ENCODE data around the gene DYNLT1. TPM values are rescaled to one million over a fixed set of nuclear protein-coding genes. Genes with fewer than 3 reads are reported as not detected.

DYNLT1 gene
- total and polyA plus RNA-seq, 10 of the 15 experiments (the other 5 are each of a cell fraction or from before 2014, with no cell fraction given) = 33.6 to 298 (median 89.2) TPM

DNA sequence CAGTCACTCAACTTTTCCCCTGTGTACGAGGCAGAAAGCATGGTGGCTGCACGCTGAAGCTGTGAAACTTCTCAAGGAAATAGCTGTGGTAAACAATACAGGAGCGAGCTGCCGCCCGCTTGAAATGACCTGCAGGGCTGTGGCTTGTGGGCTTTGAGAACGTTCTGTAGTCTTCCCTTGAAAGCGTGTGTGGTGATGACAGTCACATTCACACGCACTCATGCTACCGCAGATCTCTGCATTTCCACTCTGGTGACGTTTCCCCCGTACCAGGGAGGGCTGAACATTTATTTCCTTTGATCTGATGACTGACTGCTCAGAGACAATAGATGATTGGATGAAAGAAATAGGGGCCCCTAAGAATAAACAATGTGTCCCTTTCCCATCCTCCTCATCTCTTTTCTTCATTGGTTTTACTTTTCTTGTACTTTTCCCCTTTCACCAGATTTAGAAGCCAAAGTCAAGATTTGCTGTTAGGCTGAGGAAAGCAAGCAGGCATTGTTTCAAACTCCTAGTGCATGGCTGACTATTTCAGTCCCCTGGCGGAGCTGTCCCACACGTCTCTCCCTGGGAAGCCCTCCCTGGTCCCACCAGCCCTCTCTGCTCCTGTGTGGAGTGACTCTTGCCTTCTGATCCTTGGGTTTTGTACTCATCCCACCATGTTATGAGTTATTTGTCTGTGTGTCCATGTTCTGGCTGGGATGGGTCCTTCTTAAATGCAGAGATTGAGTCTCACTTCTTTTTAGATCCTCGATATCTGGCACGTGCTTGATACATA, 9.2 kb upstream of the DYNLT1 start (continued):
- TF ChIP-seq, protein P1, sequence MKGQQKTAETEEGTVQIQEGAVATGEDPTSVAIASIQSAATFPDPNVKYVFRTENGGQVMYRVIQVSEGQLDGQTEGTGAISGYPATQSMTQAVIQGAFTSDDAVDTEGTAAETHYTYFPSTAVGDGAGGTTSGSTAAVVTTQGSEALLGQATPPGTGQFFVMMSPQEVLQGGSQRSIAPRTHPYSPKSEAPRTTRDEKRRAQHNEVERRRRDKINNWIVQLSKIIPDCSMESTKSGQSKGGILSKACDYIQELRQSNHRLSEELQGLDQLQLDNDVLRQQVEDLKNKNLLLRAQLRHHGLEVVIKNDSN (IDR thresholded peaks at IDR 0.05; ENCODE audit: borderline replicate concordance, extremely low read length, insufficient read depth, low read depth, low read length) = no peak
- TF ChIP-seq BRCA1 (IDR thresholded peaks at IDR 0.05; ENCODE audit: low read depth, low read length) = no peak
- no peak for TF ChIP-seq ZNF622 (IDR thresholded peaks at IDR 0.05)
- TF ChIP-seq, protein P2, sequence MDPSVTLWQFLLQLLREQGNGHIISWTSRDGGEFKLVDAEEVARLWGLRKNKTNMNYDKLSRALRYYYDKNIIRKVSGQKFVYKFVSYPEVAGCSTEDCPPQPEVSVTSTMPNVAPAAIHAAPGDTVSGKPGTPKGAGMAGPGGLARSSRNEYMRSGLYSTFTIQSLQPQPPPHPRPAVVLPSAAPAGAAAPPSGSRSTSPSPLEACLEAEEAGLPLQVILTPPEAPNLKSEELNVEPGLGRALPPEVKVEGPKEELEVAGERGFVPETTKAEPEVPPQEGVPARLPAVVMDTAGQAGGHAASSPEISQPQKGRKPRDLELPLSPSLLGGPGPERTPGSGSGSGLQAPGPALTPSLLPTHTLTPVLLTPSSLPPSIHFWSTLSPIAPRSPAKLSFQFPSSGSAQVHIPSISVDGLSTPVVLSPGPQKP (IDR thresholded peaks at IDR 0.05; ENCODE audit: low read depth, low read length) = no peak
- TF ChIP-seq BHLHE40 (IDR thresholded peaks at IDR 0.05; ENCODE audit: borderline replicate concordance in 1 of 2, low read depth in 2 of 2, low read length in 1 of 2) = peak; percentile 91 to 92
- TF ChIP-seq RB1 (IDR thresholded peaks at IDR 0.05; ENCODE audit: borderline replicate concordance) = no peak
- no peak for TF ChIP-seq FOXK2 (IDR thresholded peaks at IDR 0.05)
- TF ChIP-seq, protein P3, sequence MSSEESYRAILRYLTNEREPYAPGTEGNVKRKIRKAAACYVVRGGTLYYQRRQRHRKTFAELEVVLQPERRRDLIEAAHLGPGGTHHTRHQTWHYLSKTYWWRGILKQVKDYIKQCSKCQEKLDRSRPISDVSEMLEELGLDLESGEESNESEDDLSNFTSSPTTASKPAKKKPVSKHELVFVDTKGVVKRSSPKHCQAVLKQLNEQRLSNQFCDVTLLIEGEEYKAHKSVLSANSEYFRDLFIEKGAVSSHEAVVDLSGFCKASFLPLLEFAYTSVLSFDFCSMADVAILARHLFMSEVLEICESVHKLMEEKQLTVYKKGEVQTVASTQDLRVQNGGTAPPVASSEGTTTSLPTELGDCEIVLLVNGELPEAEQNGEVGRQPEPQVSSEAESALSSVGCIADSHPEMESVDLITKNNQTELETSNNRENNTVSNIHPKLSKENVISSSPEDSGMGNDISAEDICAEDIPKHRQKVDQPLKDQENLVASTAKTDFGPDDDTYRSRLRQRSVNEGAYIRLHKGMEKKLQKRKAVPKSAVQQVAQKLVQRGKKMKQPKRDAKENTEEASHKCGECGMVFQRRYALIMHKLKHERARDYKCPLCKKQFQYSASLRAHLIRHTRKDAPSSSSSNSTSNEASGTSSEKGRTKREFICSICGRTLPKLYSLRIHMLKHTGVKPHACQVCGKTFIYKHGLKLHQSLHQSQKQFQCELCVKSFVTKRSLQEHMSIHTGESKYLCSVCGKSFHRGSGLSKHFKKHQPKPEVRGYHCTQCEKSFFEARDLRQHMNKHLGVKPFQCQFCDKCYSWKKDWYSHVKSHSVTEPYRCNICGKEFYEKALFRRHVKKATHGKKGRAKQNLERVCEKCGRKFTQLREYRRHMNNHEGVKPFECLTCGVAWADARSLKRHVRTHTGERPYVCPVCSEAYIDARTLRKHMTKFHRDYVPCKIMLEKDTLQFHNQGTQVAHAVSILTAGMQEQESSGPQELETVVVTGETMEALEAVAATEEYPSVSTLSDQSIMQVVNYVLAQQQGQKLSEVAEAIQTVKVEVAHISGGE (CRISPR knock-in tag; IDR thresholded peaks at IDR 0.05) = no peak
- no peak for TF ChIP-seq LARP7 (IDR thresholded peaks at IDR 0.05)
- TF ChIP-seq TCF3 (IDR thresholded peaks at IDR 0.05; ENCODE audit: borderline replicate concordance, insufficient read depth, low read depth, low read length) = peak; percentile 48; the same call in 1 of the 2 replicates
- TF ChIP-seq, protein P4, sequence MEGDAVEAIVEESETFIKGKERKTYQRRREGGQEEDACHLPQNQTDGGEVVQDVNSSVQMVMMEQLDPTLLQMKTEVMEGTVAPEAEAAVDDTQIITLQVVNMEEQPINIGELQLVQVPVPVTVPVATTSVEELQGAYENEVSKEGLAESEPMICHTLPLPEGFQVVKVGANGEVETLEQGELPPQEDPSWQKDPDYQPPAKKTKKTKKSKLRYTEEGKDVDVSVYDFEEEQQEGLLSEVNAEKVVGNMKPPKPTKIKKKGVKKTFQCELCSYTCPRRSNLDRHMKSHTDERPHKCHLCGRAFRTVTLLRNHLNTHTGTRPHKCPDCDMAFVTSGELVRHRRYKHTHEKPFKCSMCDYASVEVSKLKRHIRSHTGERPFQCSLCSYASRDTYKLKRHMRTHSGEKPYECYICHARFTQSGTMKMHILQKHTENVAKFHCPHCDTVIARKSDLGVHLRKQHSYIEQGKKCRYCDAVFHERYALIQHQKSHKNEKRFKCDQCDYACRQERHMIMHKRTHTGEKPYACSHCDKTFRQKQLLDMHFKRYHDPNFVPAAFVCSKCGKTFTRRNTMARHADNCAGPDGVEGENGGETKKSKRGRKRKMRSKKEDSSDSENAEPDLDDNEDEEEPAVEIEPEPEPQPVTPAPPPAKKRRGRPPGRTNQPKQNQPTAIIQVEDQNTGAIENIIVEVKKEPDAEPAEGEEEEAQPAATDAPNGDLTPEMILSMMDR (IDR thresholded peaks at IDR 0.05 in 2 of 3, conservative IDR thresholded peaks at IDR 0.05 in 1 of 3; ENCODE audit: control insufficient read depth in 2 of 3, extremely low read depth in 1 of 3, insufficient read depth in 1 of 3, low read depth in 3 of 3, low read length in 3 of 3) = no peak
- TF ChIP-seq, protein P5, sequence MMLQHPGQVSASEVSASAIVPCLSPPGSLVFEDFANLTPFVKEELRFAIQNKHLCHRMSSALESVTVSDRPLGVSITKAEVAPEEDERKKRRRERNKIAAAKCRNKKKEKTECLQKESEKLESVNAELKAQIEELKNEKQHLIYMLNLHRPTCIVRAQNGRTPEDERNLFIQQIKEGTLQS (IDR thresholded peaks at IDR 0.05; ENCODE audit: borderline replicate concordance, extremely low read depth, low read depth, low read length) = no peak
- TF ChIP-seq, protein P6, sequence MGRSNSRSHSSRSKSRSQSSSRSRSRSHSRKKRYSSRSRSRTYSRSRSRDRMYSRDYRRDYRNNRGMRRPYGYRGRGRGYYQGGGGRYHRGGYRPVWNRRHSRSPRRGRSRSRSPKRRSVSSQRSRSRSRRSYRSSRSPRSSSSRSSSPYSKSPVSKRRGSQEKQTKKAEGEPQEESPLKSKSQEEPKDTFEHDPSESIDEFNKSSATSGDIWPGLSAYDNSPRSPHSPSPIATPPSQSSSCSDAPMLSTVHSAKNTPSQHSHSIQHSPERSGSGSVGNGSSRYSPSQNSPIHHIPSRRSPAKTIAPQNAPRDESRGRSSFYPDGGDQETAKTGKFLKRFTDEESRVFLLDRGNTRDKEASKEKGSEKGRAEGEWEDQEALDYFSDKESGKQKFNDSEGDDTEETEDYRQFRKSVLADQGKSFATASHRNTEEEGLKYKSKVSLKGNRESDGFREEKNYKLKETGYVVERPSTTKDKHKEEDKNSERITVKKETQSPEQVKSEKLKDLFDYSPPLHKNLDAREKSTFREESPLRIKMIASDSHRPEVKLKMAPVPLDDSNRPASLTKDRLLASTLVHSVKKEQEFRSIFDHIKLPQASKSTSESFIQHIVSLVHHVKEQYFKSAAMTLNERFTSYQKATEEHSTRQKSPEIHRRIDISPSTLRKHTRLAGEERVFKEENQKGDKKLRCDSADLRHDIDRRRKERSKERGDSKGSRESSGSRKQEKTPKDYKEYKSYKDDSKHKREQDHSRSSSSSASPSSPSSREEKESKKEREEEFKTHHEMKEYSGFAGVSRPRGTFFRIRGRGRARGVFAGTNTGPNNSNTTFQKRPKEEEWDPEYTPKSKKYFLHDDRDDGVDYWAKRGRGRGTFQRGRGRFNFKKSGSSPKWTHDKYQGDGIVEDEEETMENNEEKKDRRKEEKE (IDR thresholded peaks at IDR 0.05) = no peak
- TF ChIP-seq ASH2L (IDR thresholded peaks at IDR 0.05; ENCODE audit: borderline replicate concordance, low read depth) = no peak
- peak; percentile 88 for TF ChIP-seq IKZF1 (conservative IDR thresholded peaks at IDR 0.05)
- TF ChIP-seq FOS (IDR thresholded peaks at IDR 0.05; ENCODE audit: borderline replicate concordance, extremely low read depth, insufficient read length) = no peak
- no peak for TF ChIP-seq HDAC6 (IDR thresholded peaks at IDR 0.05; ENCODE audit: unreplicated experiment)

Data from GM12878 (cell line).